Spleen (tissue), 11 donors: ENCODE results near the gene TM4SF18. TPM values are rescaled to one million over a fixed set of nuclear protein-coding genes. Genes with fewer than 3 reads are reported as not detected.

Experiments
- DNase-seq: peaks from one replicate; pipeline ENCODE4 v3.0.0-alpha.2; 2020
- H3K27ac ChIP-seq, 8 donors: fragments of 200-600 bp; sonication (generic) in 7 of 8; 1 replicate in 4 of 8; 2 replicates in 4 of 8; pipeline versions ENCODE4 v1.5.0 to v1.8.0; 2016 to 2021; ENCODE audit warnings: inconsistent platforms in 4 of 8, mild to moderate bottlenecking in 4 of 8, moderate library complexity in 1 of 8
- H3K27me3 ChIP-seq, 7 donors: fragments of 200-600 bp; sonication (generic) in 6 of 7; replicated peaks in 1 of 7; 1 replicate in 4 of 7; 2 replicates in 3 of 7; pipeline versions ENCODE4 v1.5.0 to v1.8.0; 2016 to 2021; ENCODE audit warnings: inconsistent platforms in 3 of 7, mild to moderate bottlenecking in 1 of 7
- H3K36me3 ChIP-seq, 6 donors: fragments of 200-600 bp; sonication (generic) in 5 of 6; 1 replicate in 4 of 6; 2 replicates in 2 of 6; pipeline versions ENCODE4 v1.5.0 to v1.8.0; 2016 to 2021; ENCODE audit warnings: inconsistent platforms in 2 of 6
- H3K4me1 ChIP-seq, 6 donors: fragments of 200-600 bp; sonication (generic) in 5 of 6; 1 replicate in 3 of 6; 2 replicates in 3 of 6; pipeline versions ENCODE4 v1.5.0 to v1.8.0; 2016 to 2021; ENCODE audit warnings: inconsistent platforms in 3 of 6
- H3K4me3 ChIP-seq, 8 donors: fragments of 200-600 bp; sonication (generic) in 7 of 8; 1 replicate in 4 of 8; 2 replicates in 4 of 8; pipeline versions ENCODE4 v1.5.0 to v1.8.0; 2016 to 2021; ENCODE audit warnings: inconsistent platforms in 4 of 8, mild to moderate bottlenecking in 4 of 8, moderate library complexity in 2 of 8
- H3K9me3 ChIP-seq, 8 donors: fragments of 200-600 bp; sonication (generic) in 7 of 8; 1 replicate in 4 of 8; 2 replicates in 4 of 8; pipeline versions ENCODE4 v1.5.0 to v1.8.0; 2016 to 2021; ENCODE audit warnings: inconsistent platforms in 4 of 8
- CTCF ChIP-seq, 11 experiments: fragments of 200-600 bp in 7 of 11; fragments of 450-650 bp in 4 of 11; sonication (generic) in 4 of 11; IDR thresholded peaks in 8 of 11; conservative IDR thresholded peaks in 3 of 11; 1 replicate in 7 of 11; 2 replicates in 4 of 11; pipeline versions ENCODE4 v1.4.0 to v1.8.0; 2016 to 2021; ENCODE audit warnings: antibody characterized with exemption in 11 of 11, inconsistent platforms in 4 of 11, mild to moderate bottlenecking in 1 of 11
- POLR2A ChIP-seq, 3 donors: fragments of 450-650 bp; IDR thresholded peaks; one replicate each; pipeline ENCODE4 v1.5.1; 2017; ENCODE audit warnings: antibody characterized with exemption in 3 of 3, mild to moderate bottlenecking in 1 of 3
- POLR2AphosphoS5 ChIP-seq, 3 donors: sonication (generic); formaldehyde crosslinking; IDR thresholded peaks; one replicate each; pipeline ENCODE4 v1.5.1; 2017; ENCODE audit warnings: antibody characterized with exemption in 3 of 3
- WGBS, 5 donors: extraction: QIAGEN DNeasy Blood & Tissue Kit in 3 of 5; methylation state at CpG; one replicate each; pipeline versions ENCODE4 v1.1.5 to v1.1.7; 2013 to 2018; 5-methylcytosine and 5-hydroxymethylcytosine counted together
- intact Hi-C: fragments of 100-400 bp; cut with DNase I; formaldehyde crosslinking; loops from one replicate; pipeline ENCODE4 v1.15.0; 2023; ENCODE audit warnings: low total_unique reads
- polyA plus RNA-seq, 3 donors: library from polyadenylated mRNA; stranded (reverse); fragments of 200-250 nt; gene quantifications; one replicate each; pipeline ENCODE4 v1.2.1, GENCODE V29; 2013
- total RNA-seq, 7 donors: library from RNA; depleted of rRNA in 3 of 7; stranded (reverse); fragments of >200 nt in 3 of 7; fragmentation: NEBNext Ultra II Directional in 4 of 7; extraction: Animal tissue kit (Norgen Biotek cat#: 25700) in 4 of 7; gene quantifications; one replicate each; pipeline versions ENCODE4 v1.1.0 to v1.2.1, GENCODE V29; 2016 to 2021
- donor health status: healthy with polysubstance abuse.
- donor health status: DM: no; HTN: no; CAD: no; lungs with moderate emphysema.
- donor health status: DM: no; HTN: no; CAD: no.
- donor health status: Bipolar disorder and iron deficiency.
- donor health status: healthy.
- donor health status: DM: no; HTN: no; CAD: no.
- donor health status: DM: yes; HTN: yes; CAD: no.

TM4SF18 gene
- total and polyA plus RNA-seq, 10 donors, result 6.6 to 97.4 (median 49.1) TPM

- 80 to 95% (median 84%) methylated on average over 2 of the region's 2 CpGs for WGBS, 5 donors
- TF ChIP-seq POLR2AphosphoS5 (IDR thresholded peaks at IDR 0.05) (no peak), POLR2A (IDR thresholded peaks at IDR 0.05) (no peak), CTCF (IDR thresholded peaks at IDR 0.05 in 8 of 11, conservative IDR thresholded peaks at IDR 0.05 in 3 of 11) (no peak)
- Histone ChIP-seq H3K4me3 (no peak overlapping the region), H3K36me3 (peaks cover 0 to 25% (median 0%) of the 10 kb centered on the region in 6 donors), H3K27me3 (no peaks in the 10 kb centered on the region), H3K9me3 (no peaks in the 10 kb centered on the region), H3K27ac (no peak overlapping the region), H3K4me1 (peaks cover 0 to 14% (median 0%) of the 10 kb centered on the region in 6 donors)
- no peak for DNase-seq
- intact Hi-C loops, result no loop called here
Observed at GRCh38 chr3:149327156-149327555, 6.3 kb downstream of the TM4SF18 start.

GRCh38 chr3:149325581-149325980, 7.9 kb downstream of the TM4SF18 start:
- H3K4me1 ChIP-seq, result peaks cover 0 to 13% (median 0%) of the 10 kb centered on the region in 6 donors
- intact Hi-C loops, result no loop called here
- H3K27ac ChIP-seq, result no peak overlapping the region
- H3K27me3 ChIP-seq, result no peaks in the 10 kb centered on the region
- DNase-seq, result no peak
- H3K36me3 ChIP-seq, result peaks cover 0 to 36% (median 0%) of the 10 kb centered on the region in 6 donors
- TF ChIP-seq POLR2A (IDR thresholded peaks at IDR 0.05) (no peak), POLR2AphosphoS5 (IDR thresholded peaks at IDR 0.05) (no peak), CTCF (IDR thresholded peaks at IDR 0.05 in 8 of 11, conservative IDR thresholded peaks at IDR 0.05 in 3 of 11) (no peak)
- H3K4me3 ChIP-seq, result no peak overlapping the region
- H3K9me3 ChIP-seq, result no peaks in the 10 kb centered on the region

GRCh38 chr3:149324332-149324731, 9.1 kb downstream of the TM4SF18 start:
- H3K36me3 ChIP-seq, result peaks cover 0 to 48% (median 3%) of the 10 kb centered on the region in 6 donors
- TF ChIP-seq CTCF (IDR thresholded peaks at IDR 0.05 in 8 of 11, conservative IDR thresholded peaks at IDR 0.05 in 3 of 11), result no peak
- no peak for TF ChIP-seq POLR2AphosphoS5 (IDR thresholded peaks at IDR 0.05)
- no peak for TF ChIP-seq POLR2A (IDR thresholded peaks at IDR 0.05)
- DNase-seq, result no peak
- no peak overlapping the region for H3K4me3 ChIP-seq
- H3K4me1 ChIP-seq, result peaks cover 0 to 2% (median 0%) of the 10 kb centered on the region in 6 donors
- intact Hi-C loops, result no loop called here
- no peak overlapping the region for H3K27ac ChIP-seq
- H3K27me3 ChIP-seq, result no peaks in the 10 kb centered on the region
- no peaks in the 10 kb centered on the region for H3K9me3 ChIP-seq

GRCh38 chr3:149321640-149322039, 11.8 kb downstream of the TM4SF18 start:
- Histone ChIP-seq H3K9me3 (no peaks in the 10 kb centered on the region), H3K27me3 (no peaks in the 10 kb centered on the region), H3K36me3 (peaks cover 0 to 49% (median 3%) of the 10 kb centered on the region in 6 donors), H3K27ac (no peak overlapping the region), H3K4me3 (no peak overlapping the region), H3K4me1 (no peaks in the 10 kb centered on the region)
- whole genome bisulfite sequencing, 5 donors, result 78 to 87% (median 79%) methylated on average over 2 of the region's 2 CpGs
- no peak for TF ChIP-seq POLR2AphosphoS5 (IDR thresholded peaks at IDR 0.05)
- TF ChIP-seq CTCF (IDR thresholded peaks at IDR 0.05 in 8 of 11, conservative IDR thresholded peaks at IDR 0.05 in 3 of 11), result no peak
- TF ChIP-seq POLR2A (IDR thresholded peaks at IDR 0.05), result no peak
- DNase-seq, result no peak
- intact Hi-C loops, result no loop called here
